HG03039 (cell line): Measurements from ENCODE around the gene TRIM32.

Experiments
- ATAC-seq: cut with Tn5 transposase; IDR thresholded peaks from one replicate; pipeline ENCODE4 v1.9.1; 2021; ENCODE audit warnings: mild to moderate bottlenecking, moderate library complexity; ENCODE audit not compliant: unreplicated experiment

TRIM32 gene

GRCh38 chr9:116750510-116750909 lies 63.4 kb downstream of the TRIM32 start:
- no peak for ATAC-seq
